D721Med (cell line): ENCODE measurements around the gene INPP5D.
"Not testable (repeated sequence)": the region's sequence is repeated elsewhere in the genome, so short reads cannot be mapped to it uniquely, and the experiment has no call there.

Experiments
- DNase-seq: peaks from one replicate; pipeline ENCODE4 v3.0.0; 2011; ENCODE audit warnings: low spot score; ENCODE audit not compliant: insufficient read length
- FAIRE-seq: peaks from 2 replicates; lab custom pipeline; 2011; peaks lifted over from hg19 to GRCh38; lab: Jason Lieb, UNC
- CTCF ChIP-seq: IDR thresholded peaks from 2 replicates; pipeline ENCODE4 v1.5.1; 2012; ENCODE audit warnings: mild to moderate bottlenecking, control low read depth; ENCODE audit not compliant: insufficient read depth; ENCODE audit errors: missing control alignments

Gene INPP5D

GRCh38 chr2:233195027-233195426 is 134.9 kb downstream of the INPP5D start:
- DNase-seq, result no peak
- no peak for TF ChIP-seq CTCF
- FAIRE-seq, result no peak

GRCh38 chr2:233197022-233197421 is 136.9 kb downstream of the INPP5D start:
- no peak for DNase-seq
- FAIRE-seq, result no peak
- no peak for TF ChIP-seq CTCF

- TF ChIP-seq CTCF, result no peak
- FAIRE-seq (no peak), DNase-seq (no peak)
Observed at GRCh38 chr2:233198026-233198425, 137.9 kb downstream of the INPP5D start.

- FAIRE-seq (no peak), DNase-seq (no peak)
- no peak for TF ChIP-seq CTCF
Observed at GRCh38 chr2:233199870-233200269, 139.7 kb downstream of the INPP5D start.

GRCh38 chr2:233200790-233201189 is 140.6 kb downstream of the INPP5D start:
- FAIRE-seq, DNase-seq: not testable (repeated sequence)

GRCh38 chr2:233201258-233202013 is 141.3 kb downstream of the INPP5D start:
- FAIRE-seq (no peak), DNase-seq (no peak)
- no peak for TF ChIP-seq CTCF

- FAIRE-seq (no peak), DNase-seq (no peak)
- no peak for TF ChIP-seq CTCF
Observed at GRCh38 chr2:233202531-233202944, 142.4 kb downstream of the INPP5D start.
